HepG2 (cell line): ENCODE measurements around the gene ELOVL6. TPM values are rescaled to one million over a fixed set of nuclear protein-coding genes. Genes with fewer than 3 reads are reported as not detected.

Experiments used
- ATAC-seq: fragments of 200-7000 bp; cut with Tn5 transposase; 3 replicates; pipeline ENCODE4 v1.9.1; 2020; ENCODE audit warnings: mild to moderate bottlenecking, moderate library complexity
- BruUV-seq: library from RNA; stranded (reverse); fragments of 400-500 nt; replicated peaks from 2 replicates; lab custom pipeline; 2021; lab: Mats Ljungman, UMichigan
- CTCF ChIA-PET: fragments of 300-600 bp; formaldehyde crosslinking; extraction: SDS; loops from one replicate; lab custom pipeline; 2021; ENCODE audit warnings: low total read pairs, inconsistent platforms, low intra/inter-chr PET ratio; lab: Yijun Ruan, JAX
- POLR2A ChIA-PET: fragments of 350-600 bp; sonication (Branson Sonifier 250); formaldehyde crosslinking; loops from one replicate; lab custom pipeline; 2020; ENCODE audit warnings: antibody characterized with exemption, inconsistent platforms; lab: Yijun Ruan, JAX
- DNase-seq: peaks from one replicate; pipeline ENCODE4 v3.0.0-alpha.2; 2015; ENCODE audit warnings: low spot score
- FAIRE-seq: peaks from 3 replicates; lab custom pipeline; 2011; peaks lifted over from hg19 to GRCh38; lab: Jason Lieb, UNC
- H2AFZ ChIP-seq: one replicate; pipeline ENCODE4 v1.6.1; 2011; ENCODE audit warnings: low read length, inconsistent platforms
- H3K27ac ChIP-seq: fragments of 300-600 bp; 3 replicates; pipeline ENCODE4 v1.8.0; 2011; ENCODE audit warnings: mixed run types, mild to moderate bottlenecking, mixed read lengths, low read length, inconsistent platforms; ENCODE audit not compliant: insufficient read depth; ENCODE audit errors: extremely low read length
- H3K27me3 ChIP-seq, 2 experiments: fragments of 200-600 bp in 1 of 2; 2 replicates in 1 of 2; 3 replicates in 1 of 2; pipeline versions ENCODE4 v1.6.0 to v1.8.0; 2011; ENCODE audit warnings: low read length in 2 of 2, mild to moderate bottlenecking in 2 of 2, moderate library complexity in 2 of 2, inconsistent platforms in 1 of 2; ENCODE audit not compliant: insufficient read depth in 2 of 2, control insufficient read depth in 1 of 2
- H3K36me3 ChIP-seq, 2 experiments: fragments of 200-600 bp in 1 of 2; replicated peaks in 1 of 2; 2 replicates in 1 of 2; 3 replicates in 1 of 2; pipeline versions ENCODE4 v1.5.1 to v1.8.0; 2011; ENCODE audit warnings: low read length in 2 of 2, inconsistent platforms in 1 of 2; ENCODE audit not compliant: insufficient read depth in 2 of 2, control insufficient read depth in 1 of 2
- H3K4me1 ChIP-seq: 2 replicates; pipeline ENCODE4 v1.5.1; 2012; ENCODE audit warnings: low read length, inconsistent platforms; ENCODE audit not compliant: insufficient read depth
- H3K4me2 ChIP-seq: 2 replicates; pipeline ENCODE4 v1.6.0; 2011; ENCODE audit warnings: low read depth, low read length, inconsistent platforms
- H3K4me3 ChIP-seq, 3 experiments: fragments of 200-600 bp in 1 of 3; sonication (generic), shearing (Covaris generic) in 1 of 3; replicated peaks in 1 of 3; 2 replicates each; pipeline ENCODE4 v1.5.1; 2011 to 2016; ENCODE audit warnings: low read length in 3 of 3, inconsistent platforms in 2 of 3, low read depth in 2 of 3, mild to moderate bottlenecking in 2 of 3, control low read depth in 1 of 3, mixed read lengths in 1 of 3; ENCODE audit not compliant: insufficient read depth in 1 of 3
- H3K79me2 ChIP-seq: one replicate; pipeline ENCODE4 v1.6.1; 2011; ENCODE audit warnings: low read length, inconsistent platforms; ENCODE audit not compliant: insufficient read depth
- H3K9ac ChIP-seq: 2 replicates; pipeline ENCODE4 v1.6.0; 2011; ENCODE audit warnings: mild to moderate bottlenecking, low read depth, low read length, inconsistent platforms; ENCODE audit not compliant: insufficient read depth
- H3K9me3 ChIP-seq: 2 replicates; pipeline ENCODE4 v1.5.1; 2012; ENCODE audit warnings: mild to moderate bottlenecking, low read length
- H4K20me1 ChIP-seq: 2 replicates; pipeline ENCODE4 v1.6.0; 2011; ENCODE audit warnings: inconsistent platforms, mild to moderate bottlenecking, low read length, moderate library complexity; ENCODE audit not compliant: insufficient read depth
- FOXK1 ChIP-seq: sonication (generic); formaldehyde crosslinking; IDR thresholded peaks from 2 replicates; pipeline ENCODE4 v1.4.0; 2020; ENCODE audit warnings: low read depth, missing genetic modification reagents, borderline replicate concordance
- MTF1 ChIP-seq: sonication (generic); formaldehyde crosslinking; IDR thresholded peaks from 2 replicates; pipeline ENCODE4 v1.5.0; 2020; ENCODE audit warnings: missing genetic modification reagents
- TGIF2 ChIP-seq: IDR thresholded peaks from 2 replicates; pipeline ENCODE4 v1.6.1; 2016; ENCODE audit warnings: control low read depth, missing compliant biosample characterization
- ZNF484 ChIP-seq: sonication (generic); formaldehyde crosslinking; IDR thresholded peaks from 2 replicates; pipeline ENCODE4 v1.5.1; 2020; ENCODE audit warnings: mild to moderate bottlenecking, low read depth, missing genetic modification reagents, borderline replicate concordance
- ZNF572 ChIP-seq: sonication (generic); formaldehyde crosslinking; IDR thresholded peaks from 2 replicates; pipeline ENCODE4 v1.5.1; 2020; ENCODE audit warnings: mild to moderate bottlenecking, missing genetic modification reagents
- ZNF652 ChIP-seq: IDR thresholded peaks from 2 replicates; pipeline ENCODE4 v1.6.1; 2016; ENCODE audit warnings: low read depth, borderline replicate concordance
- ZNF790 ChIP-seq: sonication (generic); formaldehyde crosslinking; IDR thresholded peaks from 2 replicates; pipeline ENCODE4 v1.8.0; 2022; ENCODE audit warnings: missing genetic modification reagents, mild to moderate bottlenecking, borderline replicate concordance
- ZZZ3 ChIP-seq: sonication (generic); formaldehyde crosslinking; IDR thresholded peaks from 2 replicates; pipeline ENCODE4 v1.4.0; 2020; ENCODE audit warnings: missing genetic modification reagents, mild to moderate bottlenecking, borderline replicate concordance
- WGBS: methylation state at CpG from one replicate; pipeline ENCODE4 v1.1.6; 2017; ENCODE audit warnings: low lambda C conversion rate; 5-methylcytosine and 5-hydroxymethylcytosine counted together
- in situ Hi-C: cut with HindIII; loops from 2 replicates; pipeline ENCODE4 v1.10.0; 2017; ENCODE audit warnings: low pct_unique_long_range_greater_than_20kb; ENCODE audit not compliant: extremely low pct_ligation_motif_present
- intact Hi-C: fragments of 100-400 bp; cut with micrococcal nuclease; formaldehyde crosslinking; loops from one replicate; pipeline ENCODE4 v1.10.0; 2022; ENCODE audit not compliant: unreplicated experiment
- polyA plus RNA-seq, 8 experiments: library from polyadenylated mRNA; depleted of rRNA in 3 of 8; stranded (reverse) in 7 of 8; unstranded in 1 of 8; fragments of >200 nt; fragmentation: Illumina TruSeq in 4 of 8; extraction: Trizol in 4 of 8; gene quantifications; 2 replicates each; pipeline versions ENCODE4 v1.2.1 to v1.2.3, GENCODE V29; 2011 to 2016; ENCODE audit warnings: low read depth in 4 of 8, missing spikeins in 1 of 8, mixed read lengths in 1 of 8; ENCODE audit not compliant: insufficient read depth in 1 of 8
- total RNA-seq, 5 experiments: library from RNA; depleted of rRNA; stranded (reverse); fragments of >200 nt; fragmentation: Illumina TruSeq; extraction: Trizol; gene quantifications; 2 replicates each; pipeline ENCODE4 v1.2.3, GENCODE V29; 2016; ENCODE audit warnings: low read depth in 1 of 5
- TF ChIP-seq, protein P1 (sequence below): sonication (generic); formaldehyde crosslinking; IDR thresholded peaks from 2 replicates; pipeline ENCODE4 v1.8.0; 2022; ENCODE audit warnings: missing genetic modification reagents, low read depth, mild to moderate bottlenecking, borderline replicate concordance
- TF ChIP-seq, protein P2 (sequence below): sonication (generic); formaldehyde crosslinking; conservative IDR thresholded peaks from 2 replicates; pipeline ENCODE4 v1.8.1; 2023; ENCODE audit warnings: missing genetic modification reagents
- TF ChIP-seq, protein P3 (sequence below): sonication (generic); formaldehyde crosslinking; IDR thresholded peaks from 2 replicates; pipeline ENCODE4 v1.9.0; 2021; ENCODE audit warnings: missing genetic modification reagents, borderline replicate concordance

Gene ELOVL6
- total and polyA plus RNA-seq, 2 of the 13 experiments (the other 11 are each of a cell fraction or from before 2014, with no cell fraction given), result 14.1 to 23.2 TPM

DNA sequence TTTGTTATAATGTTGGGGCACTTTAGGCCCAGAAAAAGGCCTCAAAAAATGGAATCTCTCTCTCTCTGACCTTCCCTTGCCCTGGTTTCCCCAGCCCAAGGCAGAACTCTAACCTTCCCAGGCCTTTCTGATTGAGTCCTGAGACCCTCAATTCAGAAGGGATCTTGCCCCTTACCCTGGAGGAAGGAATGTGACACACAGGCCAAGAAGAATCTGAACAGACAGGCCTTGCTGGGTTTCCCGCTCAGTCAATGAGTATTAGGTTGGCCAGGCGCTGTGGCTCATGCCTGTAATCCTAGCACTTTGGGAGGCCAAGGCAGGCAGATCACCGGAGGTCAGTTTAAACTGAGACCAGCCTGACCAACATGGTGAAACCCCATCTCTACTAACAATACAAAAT is 27.6 kb downstream of the ELOVL6 start:
- no TSS peak for BruUV-seq
- H4K20me1 ChIP-seq, result no peaks in the 10 kb centered on the region
- ATAC-seq (peak; percentile 42; the same call in 1 of the 3 replicates), FAIRE-seq (no peak), DNase-seq (no peak)
- no peaks in the 10 kb centered on the region for H3K79me2 ChIP-seq
- 92% methylated on average over 2 of the region's 3 CpGs for WGBS
- H3K9me3 ChIP-seq, result no peaks in the 10 kb centered on the region
- peaks cover 0 to 5% of the 10 kb centered on the region in 2 experiments; a peak in 3 of 5 replicates for H3K36me3 ChIP-seq
- no peak overlapping the region for H3K4me2 ChIP-seq
- H3K4me1 ChIP-seq, result no peaks in the 10 kb centered on the region
- in situ Hi-C loops, result no loop called here
- ChIA-PET POLR2A (no interaction called here), CTCF (no interaction called here)
- no peak overlapping the region for H3K9ac ChIP-seq
- H3K27ac ChIP-seq, result no peak overlapping the region
- TF ChIP-seq ZNF572, result no peak
- TF ChIP-seq, protein P1, sequence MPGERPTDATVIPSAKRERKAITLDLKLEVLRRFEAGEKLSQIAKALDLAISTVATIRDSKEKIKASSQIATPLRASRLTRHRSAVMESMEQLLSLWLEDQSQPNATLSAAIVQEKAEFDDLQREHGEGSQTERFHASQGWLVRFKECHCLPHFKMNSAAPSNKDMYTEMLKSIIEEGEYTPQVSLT (CRISPR knock-in tag), result no peak
- no peak for TF ChIP-seq MTF1 (CRISPR knock-in tag)
- no peak for TF ChIP-seq ZNF652 (CRISPR knock-in tag)
- no peak for TF ChIP-seq ZNF484 (CRISPR knock-in tag)
- TF ChIP-seq, protein P2, sequence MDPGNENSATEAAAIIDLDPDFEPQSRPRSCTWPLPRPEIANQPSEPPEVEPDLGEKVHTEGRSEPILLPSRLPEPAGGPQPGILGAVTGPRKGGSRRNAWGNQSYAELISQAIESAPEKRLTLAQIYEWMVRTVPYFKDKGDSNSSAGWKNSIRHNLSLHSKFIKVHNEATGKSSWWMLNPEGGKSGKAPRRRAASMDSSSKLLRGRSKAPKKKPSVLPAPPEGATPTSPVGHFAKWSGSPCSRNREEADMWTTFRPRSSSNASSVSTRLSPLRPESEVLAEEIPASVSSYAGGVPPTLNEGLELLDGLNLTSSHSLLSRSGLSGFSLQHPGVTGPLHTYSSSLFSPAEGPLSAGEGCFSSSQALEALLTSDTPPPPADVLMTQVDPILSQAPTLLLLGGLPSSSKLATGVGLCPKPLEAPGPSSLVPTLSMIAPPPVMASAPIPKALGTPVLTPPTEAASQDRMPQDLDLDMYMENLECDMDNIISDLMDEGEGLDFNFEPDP (CRISPR knock-in tag), result no peak
- TF ChIP-seq, protein P3, sequence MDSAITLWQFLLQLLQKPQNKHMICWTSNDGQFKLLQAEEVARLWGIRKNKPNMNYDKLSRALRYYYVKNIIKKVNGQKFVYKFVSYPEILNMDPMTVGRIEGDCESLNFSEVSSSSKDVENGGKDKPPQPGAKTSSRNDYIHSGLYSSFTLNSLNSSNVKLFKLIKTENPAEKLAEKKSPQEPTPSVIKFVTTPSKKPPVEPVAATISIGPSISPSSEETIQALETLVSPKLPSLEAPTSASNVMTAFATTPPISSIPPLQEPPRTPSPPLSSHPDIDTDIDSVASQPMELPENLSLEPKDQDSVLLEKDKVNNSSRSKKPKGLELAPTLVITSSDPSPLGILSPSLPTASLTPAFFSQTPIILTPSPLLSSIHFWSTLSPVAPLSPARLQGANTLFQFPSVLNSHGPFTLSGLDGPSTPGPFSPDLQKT (CRISPR knock-in tag), result no peak
- TF ChIP-seq ZZZ3 (CRISPR knock-in tag), result no peak
- TF ChIP-seq ZNF790 (CRISPR knock-in tag), result no peak
- TF ChIP-seq FOXK1, result no peak
- TF ChIP-seq TGIF2, result no peak
- intact Hi-C loops, result no loop called here
- no peak overlapping the region for H2AFZ ChIP-seq
- H3K27me3 ChIP-seq, result no peaks in the 10 kb centered on the region
- H3K4me3 ChIP-seq, result no peak overlapping the region
